Caco-2 (cell line): ENCODE measurements around the gene NTNG1. TPM values are rescaled to one million over a fixed set of nuclear protein-coding genes. Genes with fewer than 3 reads are reported as not detected.

Experiments
- BruUV-seq: library from RNA; stranded (reverse); fragments of 400-500 nt; replicated peaks from 2 replicates; lab custom pipeline; 2021; lab: Mats Ljungman, UMichigan
- CTCF ChIA-PET: fragments of 300-600 bp; sonication (Branson Sonifier 250); formaldehyde crosslinking; loops from one replicate; lab custom pipeline; 2022; ENCODE audit warnings: antibody characterized with exemption; lab: Charles Lee
- POLR2A ChIA-PET: fragments of 300-600 bp; sonication (Branson Sonifier 250); formaldehyde crosslinking; loops from one replicate; lab custom pipeline; 2022; ENCODE audit warnings: antibody characterized with exemption; lab: Charles Lee
- DNase-seq, 2 experiments: peaks; one replicate each; pipeline versions ENCODE4 v3.0.0 to v3.0.0-alpha.2; 2020 to 2022
- H3K27me3 ChIP-seq: replicated peaks from 2 replicates; pipeline ENCODE4 v1.6.0; 2011; ENCODE audit warnings: low read length; ENCODE audit not compliant: control insufficient read depth, insufficient read depth
- H3K36me3 ChIP-seq: 2 replicates; pipeline ENCODE4 v1.5.1; 2011; ENCODE audit warnings: low read length; ENCODE audit not compliant: control insufficient read depth, insufficient read depth
- H3K4me1 ChIP-seq: fragments of 250-450 bp; sonication (Bioruptor Pico); 2 replicates; pipeline ENCODE4 v1.5.1; 2020; ENCODE audit warnings: mild to moderate bottlenecking
- H3K4me3 ChIP-seq: 2 replicates; pipeline ENCODE4 v1.5.1; 2011; ENCODE audit warnings: low read depth, mild to moderate bottlenecking, control low read depth, low read length
- H3K9me3 ChIP-seq: fragments of 250-450 bp; sonication (Bioruptor Pico); 2 replicates; pipeline ENCODE4 v1.5.1; 2020; ENCODE audit warnings: mild to moderate bottlenecking, moderate library complexity
- H3K27ac Mint-ChIP-seq: one replicate; pipeline ENCODE4 v1.8.0; 2022; ENCODE audit warnings: mixed read lengths; ENCODE audit not compliant: unreplicated experiment
- H3K27me3 Mint-ChIP-seq: one replicate; pipeline ENCODE4 v1.8.0; 2022; ENCODE audit warnings: mixed read lengths; ENCODE audit not compliant: insufficient read depth, unreplicated experiment
- H3K36me3 Mint-ChIP-seq: one replicate; pipeline ENCODE4 v1.8.0; 2022; ENCODE audit warnings: mild to moderate bottlenecking, mixed read lengths; ENCODE audit not compliant: insufficient read depth, unreplicated experiment
- H3K4me1 Mint-ChIP-seq: one replicate; pipeline ENCODE4 v1.8.0; 2022; ENCODE audit warnings: low read depth, mixed read lengths; ENCODE audit not compliant: unreplicated experiment
- H3K4me3 Mint-ChIP-seq: one replicate; pipeline ENCODE4 v1.8.0; 2022; ENCODE audit warnings: mild to moderate bottlenecking, moderate library complexity, mixed read lengths; ENCODE audit not compliant: unreplicated experiment
- H3K9me3 Mint-ChIP-seq: one replicate; pipeline ENCODE4 v1.8.0; 2022; ENCODE audit warnings: mixed read lengths; ENCODE audit not compliant: unreplicated experiment
- intact Hi-C: fragments of 100-400 bp; cut with micrococcal nuclease; formaldehyde crosslinking; loops from one replicate; pipeline ENCODE4 v1.10.0; 2022; ENCODE audit not compliant: unreplicated experiment
- total RNA-seq: library from RNA; stranded (reverse); gene quantifications from 2 replicates; pipeline ENCODE4 v1.2.3, GENCODE V29; 2022
- TF ChIP-seq, protein P1 (sequence below), 2 experiments: fragments of 200-600 bp in 1 of 2; IDR thresholded peaks; 1 replicate in 1 of 2; 2 replicates in 1 of 2; pipeline versions ENCODE4 v1.5.1 to v1.8.0; 2011 to 2022; ENCODE audit warnings: antibody characterized with exemption in 1 of 2, control low read depth in 1 of 2, inconsistent platforms in 1 of 2, low read depth in 1 of 2, low read length in 1 of 2, mild to moderate bottlenecking in 1 of 2, moderate library complexity in 1 of 2; ENCODE audit not compliant: insufficient read depth in 1 of 2, severe bottlenecking in 1 of 2, unreplicated experiment in 1 of 2

Gene NTNG1
- total RNA-seq, 1 experiment from 2014 or later: not detected

DNA sequence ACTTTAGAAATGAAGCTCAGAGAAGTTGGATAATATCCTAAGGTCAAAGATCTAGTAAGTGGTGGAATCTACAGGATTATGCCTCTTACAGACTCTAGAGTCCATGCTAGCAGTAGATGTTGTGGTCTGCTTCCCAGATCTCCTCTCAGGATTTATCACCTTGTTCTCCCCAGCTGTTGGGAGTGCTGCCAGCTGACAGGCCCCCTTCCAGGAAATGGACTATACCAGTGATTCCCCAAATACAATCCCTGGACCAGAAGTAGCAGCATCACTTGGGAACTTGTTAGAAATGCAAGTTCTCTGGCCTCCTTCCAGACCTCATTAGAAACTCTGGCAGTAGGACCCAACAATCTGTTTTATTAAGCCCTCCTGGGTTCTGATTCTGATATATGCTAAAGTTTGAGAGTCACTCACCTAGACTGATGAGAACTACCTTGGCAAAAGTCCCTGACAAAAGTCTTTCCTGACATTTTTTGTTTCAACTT is 24.5 kb upstream of the NTNG1 start:
- CTCF ChIA-PET: no interaction called here
- H3K4me3 Mint-ChIP-seq: no peak overlapping the region
- H3K4me1 ChIP-seq: no peaks in the 10 kb centered on the region
- no TSS peak for BruUV-seq
- no peaks in the 10 kb centered on the region for H3K36me3 Mint-ChIP-seq
- intact Hi-C loops: no loop called here
- no peaks in the 10 kb centered on the region for H3K9me3 ChIP-seq
- POLR2A ChIA-PET: no interaction called here
- peaks cover 5% of the 10 kb centered on the region for H3K27me3 Mint-ChIP-seq
- no peaks in the 10 kb centered on the region for H3K9me3 Mint-ChIP-seq
- no peaks in the 10 kb centered on the region for H3K36me3 ChIP-seq
- no peaks in the 10 kb centered on the region for H3K4me1 Mint-ChIP-seq
- H3K27me3 ChIP-seq: no peaks in the 10 kb centered on the region
- no peak for DNase-seq
- no peak overlapping the region for H3K27ac Mint-ChIP-seq
- no peak overlapping the region for H3K4me3 ChIP-seq
- TF ChIP-seq, protein P1, sequence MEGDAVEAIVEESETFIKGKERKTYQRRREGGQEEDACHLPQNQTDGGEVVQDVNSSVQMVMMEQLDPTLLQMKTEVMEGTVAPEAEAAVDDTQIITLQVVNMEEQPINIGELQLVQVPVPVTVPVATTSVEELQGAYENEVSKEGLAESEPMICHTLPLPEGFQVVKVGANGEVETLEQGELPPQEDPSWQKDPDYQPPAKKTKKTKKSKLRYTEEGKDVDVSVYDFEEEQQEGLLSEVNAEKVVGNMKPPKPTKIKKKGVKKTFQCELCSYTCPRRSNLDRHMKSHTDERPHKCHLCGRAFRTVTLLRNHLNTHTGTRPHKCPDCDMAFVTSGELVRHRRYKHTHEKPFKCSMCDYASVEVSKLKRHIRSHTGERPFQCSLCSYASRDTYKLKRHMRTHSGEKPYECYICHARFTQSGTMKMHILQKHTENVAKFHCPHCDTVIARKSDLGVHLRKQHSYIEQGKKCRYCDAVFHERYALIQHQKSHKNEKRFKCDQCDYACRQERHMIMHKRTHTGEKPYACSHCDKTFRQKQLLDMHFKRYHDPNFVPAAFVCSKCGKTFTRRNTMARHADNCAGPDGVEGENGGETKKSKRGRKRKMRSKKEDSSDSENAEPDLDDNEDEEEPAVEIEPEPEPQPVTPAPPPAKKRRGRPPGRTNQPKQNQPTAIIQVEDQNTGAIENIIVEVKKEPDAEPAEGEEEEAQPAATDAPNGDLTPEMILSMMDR (IDR thresholded peaks at IDR 0.05; ENCODE audit: insufficient read depth in 1 of 2, low read depth in 1 of 2, low read length in 1 of 2, severe bottlenecking in 1 of 2, unreplicated experiment in 1 of 2): no peak

DNA sequence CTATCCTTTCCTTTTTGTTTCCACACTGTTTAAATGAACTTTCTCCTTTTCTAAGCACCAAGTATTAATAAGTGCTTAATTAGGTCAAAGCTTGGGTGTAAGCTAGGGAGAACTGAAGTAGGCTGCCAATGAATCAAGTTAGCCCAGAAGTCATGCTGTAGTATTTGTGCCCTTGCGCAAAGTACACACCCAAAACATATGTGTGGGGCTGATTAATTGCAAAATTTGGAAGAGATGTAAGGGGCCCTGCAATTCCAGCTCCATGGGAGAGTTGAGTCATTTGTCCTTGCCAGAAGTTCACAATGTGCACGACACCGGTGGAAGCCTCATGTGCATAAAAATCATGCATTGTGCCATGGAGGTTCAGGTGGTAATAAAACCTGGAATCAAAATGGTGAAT is 18.6 kb upstream of the NTNG1 start:
- POLR2A ChIA-PET: no interaction called here
- intact Hi-C loops: no loop called here

DNA sequence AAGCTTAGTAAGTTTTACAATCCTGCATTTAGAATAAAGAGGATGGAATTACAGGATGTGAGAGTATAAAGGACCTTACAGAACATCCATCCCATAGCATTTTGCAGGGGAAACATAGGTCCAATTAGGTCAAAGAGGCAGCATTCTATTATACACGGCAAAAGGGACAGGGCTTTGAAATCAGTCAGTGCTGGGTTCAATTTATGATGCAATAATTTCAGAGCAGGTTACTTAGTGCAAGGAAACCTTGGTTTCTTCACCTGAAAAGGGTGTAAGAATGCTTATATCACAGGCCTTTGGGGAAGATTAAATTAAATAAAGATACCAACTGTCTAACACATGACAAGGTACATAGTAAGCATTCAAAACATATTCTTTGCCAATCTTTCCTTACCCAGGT is 17.1 kb upstream of the NTNG1 start:
- H3K36me3 ChIP-seq: no peaks in the 10 kb centered on the region
- H3K27me3 Mint-ChIP-seq: no peaks in the 10 kb centered on the region
- no peak overlapping the region for H3K4me3 Mint-ChIP-seq
- CTCF ChIA-PET: no interaction called here
- H3K4me3 ChIP-seq: no peak overlapping the region
- intact Hi-C loops: no loop called here
- H3K4me1 Mint-ChIP-seq: no peaks in the 10 kb centered on the region
- POLR2A ChIA-PET: no interaction called here
- H3K4me1 ChIP-seq: no peaks in the 10 kb centered on the region
- no peaks in the 10 kb centered on the region for H3K36me3 Mint-ChIP-seq
- H3K9me3 ChIP-seq: no peaks in the 10 kb centered on the region
- BruUV-seq: no TSS peak
- H3K27me3 ChIP-seq: no peaks in the 10 kb centered on the region
- DNase-seq: no peak
- TF ChIP-seq, protein P1 (IDR thresholded peaks at IDR 0.05; ENCODE audit: insufficient read depth in 1 of 2, low read depth in 1 of 2, low read length in 1 of 2, severe bottlenecking in 1 of 2, unreplicated experiment in 1 of 2): no peak
- no peaks in the 10 kb centered on the region for H3K9me3 Mint-ChIP-seq
- H3K27ac Mint-ChIP-seq: no peak overlapping the region

More for the DNA sequence above, 18.6 kb upstream of the NTNG1 start:
- BruUV-seq: no TSS peak
- Histone ChIP-seq H3K4me1 (no peaks in the 10 kb centered on the region), H3K9me3 (no peaks in the 10 kb centered on the region), H3K4me3 (no peak overlapping the region), H3K27me3 (no peaks in the 10 kb centered on the region), H3K36me3 (no peaks in the 10 kb centered on the region)
- Mint-ChIP-seq H3K9me3 (no peaks in the 10 kb centered on the region), H3K27me3 (no peaks in the 10 kb centered on the region), H3K27ac (no peak overlapping the region), H3K4me1 (no peaks in the 10 kb centered on the region), H3K4me3 (no peak overlapping the region), H3K36me3 (no peaks in the 10 kb centered on the region)
- CTCF ChIA-PET: no interaction called here
- TF ChIP-seq, protein P1 (IDR thresholded peaks at IDR 0.05; ENCODE audit: insufficient read depth in 1 of 2, low read depth in 1 of 2, low read length in 1 of 2, severe bottlenecking in 1 of 2, unreplicated experiment in 1 of 2): no peak
- no peak for DNase-seq
